ENCODE measurements around the gene TRDMT1. TPM values are rescaled to one million over a fixed set of nuclear protein-coding genes. Genes with fewer than 3 reads are reported as not detected.

Gene TRDMT1
- total and polyA plus RNA-seq, 10 donors = 1.6 to 40.0 (median 12.0) TPM

DNA sequence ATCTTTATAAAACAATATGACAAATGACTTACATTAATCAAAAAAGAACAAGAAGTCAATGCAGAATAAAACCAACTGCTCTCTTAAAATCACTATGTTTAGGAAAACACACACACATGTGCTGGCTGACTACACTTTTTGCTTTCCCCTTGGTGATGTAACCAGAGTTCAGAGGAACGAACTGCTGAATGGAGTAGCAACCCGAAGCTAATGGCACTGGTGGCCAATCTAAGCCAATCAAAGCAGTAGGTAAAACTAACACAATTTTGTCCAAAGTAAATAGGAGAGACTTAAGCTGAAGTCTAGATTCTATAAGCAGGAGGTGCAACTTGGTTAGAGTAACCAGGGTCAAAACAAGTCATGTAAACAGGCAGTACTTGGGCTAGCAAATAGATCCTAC lies 38.6 kb downstream of the TRDMT1 start:
- Histone ChIP-seq H3K27me3 (replicated peaks in 1 of 7) (no peaks in the 10 kb centered on the region), H3K4me1 (no peaks in the 10 kb centered on the region), H3K27ac (no peak overlapping the region), H3K4me3 (no peak overlapping the region), H3K9me3 (no peaks in the 10 kb centered on the region), H3K36me3 (no peaks in the 10 kb centered on the region)
- intact Hi-C loops (cut with DNase I; ENCODE audit: low total_unique reads) = no loop called here
- WGBS, 5 donors = 88 to 92% (median 92%) methylated on average over 2 of the region's 2 CpGs
- TF ChIP-seq, protein P1, sequence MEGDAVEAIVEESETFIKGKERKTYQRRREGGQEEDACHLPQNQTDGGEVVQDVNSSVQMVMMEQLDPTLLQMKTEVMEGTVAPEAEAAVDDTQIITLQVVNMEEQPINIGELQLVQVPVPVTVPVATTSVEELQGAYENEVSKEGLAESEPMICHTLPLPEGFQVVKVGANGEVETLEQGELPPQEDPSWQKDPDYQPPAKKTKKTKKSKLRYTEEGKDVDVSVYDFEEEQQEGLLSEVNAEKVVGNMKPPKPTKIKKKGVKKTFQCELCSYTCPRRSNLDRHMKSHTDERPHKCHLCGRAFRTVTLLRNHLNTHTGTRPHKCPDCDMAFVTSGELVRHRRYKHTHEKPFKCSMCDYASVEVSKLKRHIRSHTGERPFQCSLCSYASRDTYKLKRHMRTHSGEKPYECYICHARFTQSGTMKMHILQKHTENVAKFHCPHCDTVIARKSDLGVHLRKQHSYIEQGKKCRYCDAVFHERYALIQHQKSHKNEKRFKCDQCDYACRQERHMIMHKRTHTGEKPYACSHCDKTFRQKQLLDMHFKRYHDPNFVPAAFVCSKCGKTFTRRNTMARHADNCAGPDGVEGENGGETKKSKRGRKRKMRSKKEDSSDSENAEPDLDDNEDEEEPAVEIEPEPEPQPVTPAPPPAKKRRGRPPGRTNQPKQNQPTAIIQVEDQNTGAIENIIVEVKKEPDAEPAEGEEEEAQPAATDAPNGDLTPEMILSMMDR (IDR thresholded peaks at IDR 0.05 in 8 of 11, conservative IDR thresholded peaks at IDR 0.05 in 3 of 11) = no peak
- TF ChIP-seq POLR2A (IDR thresholded peaks at IDR 0.05) (no peak), POLR2AphosphoS5 (IDR thresholded peaks at IDR 0.05) (no peak)
- DNase-seq = no peak

DNA sequence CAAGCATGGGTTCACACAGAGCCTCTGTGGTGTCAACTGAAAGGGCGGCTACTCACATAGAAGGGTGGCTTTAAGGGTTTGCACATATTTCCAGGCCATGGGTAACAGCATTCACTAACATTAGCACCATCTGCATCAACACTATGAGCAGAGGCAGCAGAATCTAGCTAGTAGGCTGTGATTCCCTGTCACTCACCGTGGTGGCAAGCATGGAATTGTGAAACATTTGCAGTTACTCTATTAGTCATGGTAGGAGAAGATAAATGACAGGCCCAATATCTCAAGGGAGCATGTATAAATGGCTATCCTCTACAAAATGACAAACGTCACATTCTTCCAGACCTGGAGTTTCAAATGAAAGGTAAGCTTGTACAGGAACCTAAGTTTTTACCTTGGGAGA lies 39.7 kb downstream of the TRDMT1 start:
- 59 to 76% (median 61%) methylated on average over 3 of the region's 3 CpGs for WGBS, 5 donors
- H3K36me3 ChIP-seq = no peaks in the 10 kb centered on the region
- no peaks in the 10 kb centered on the region for H3K4me1 ChIP-seq
- DNase-seq = no peak
- no peaks in the 10 kb centered on the region for H3K9me3 ChIP-seq
- no peaks in the 10 kb centered on the region for H3K27me3 ChIP-seq (replicated peaks in 1 of 7)
- TF ChIP-seq, protein P1 (IDR thresholded peaks at IDR 0.05 in 8 of 11, conservative IDR thresholded peaks at IDR 0.05 in 3 of 11) = no peak
- intact Hi-C loops (cut with DNase I; ENCODE audit: low total_unique reads) = no loop called here
- no peak overlapping the region for H3K27ac ChIP-seq
- no peak overlapping the region for H3K4me3 ChIP-seq

GRCh38 chr10:17157024-17157423 lies 44.4 kb downstream of the TRDMT1 start:
- Histone ChIP-seq H3K9me3 (no peaks in the 10 kb centered on the region), H3K27ac (peak overlapping the region in 1 of 8 donors; percentile 28), H3K4me1 (no peaks in the 10 kb centered on the region), H3K27me3 (replicated peaks in 1 of 7) (no peaks in the 10 kb centered on the region), H3K36me3 (peaks cover 0 to 9% (median 3%) of the 10 kb centered on the region in 6 donors), H3K4me3 (no peak overlapping the region)
- TF ChIP-seq, protein P1 (IDR thresholded peaks at IDR 0.05 in 8 of 11, conservative IDR thresholded peaks at IDR 0.05 in 3 of 11) = no peak
- TF ChIP-seq POLR2AphosphoS5 (IDR thresholded peaks at IDR 0.05) = no peak
- intact Hi-C loops (cut with DNase I; ENCODE audit: low total_unique reads) = no loop called here
- 53 to 81% (median 75%) methylated on average over 2 of the region's 2 CpGs for WGBS, 5 donors
- DNase-seq = no peak

GRCh38 chr10:17155826-17156225 lies 45.6 kb downstream of the TRDMT1 start:
- DNase-seq = no peak
- Histone ChIP-seq H3K36me3 (peaks cover 0 to 9% (median 3%) of the 10 kb centered on the region in 6 donors), H3K4me1 (no peaks in the 10 kb centered on the region), H3K27ac (no peak overlapping the region), H3K27me3 (replicated peaks in 1 of 7) (no peaks in the 10 kb centered on the region), H3K9me3 (no peaks in the 10 kb centered on the region), H3K4me3 (no peak overlapping the region)
- intact Hi-C loops (cut with DNase I; ENCODE audit: low total_unique reads) = no loop called here
- no peak for TF ChIP-seq POLR2A (IDR thresholded peaks at IDR 0.05)
- TF ChIP-seq, protein P1 (IDR thresholded peaks at IDR 0.05 in 8 of 11, conservative IDR thresholded peaks at IDR 0.05 in 3 of 11) = no peak
- TF ChIP-seq POLR2AphosphoS5 (IDR thresholded peaks at IDR 0.05) = no peak
